K562 (cell line): ENCODE results near the gene PRKAG1. TPM values are rescaled to one million over a fixed set of nuclear protein-coding genes. Genes with fewer than 3 reads are reported as not detected.

Experiments used
- ATAC-seq: fragments of 200-7000 bp; cut with Tn5 transposase; 3 replicates; pipeline ENCODE4 v1.9.1; 2020; ENCODE audit warnings: moderate library complexity
- BruUV-seq: library from RNA; stranded (reverse); fragments of 400-500 nt; replicated peaks from 2 replicates; lab custom pipeline; 2021; lab: Mats Ljungman, UMichigan
- CTCF ChIA-PET: fragments of 300-600 bp; formaldehyde crosslinking; extraction: SDS; loops from one replicate; lab custom pipeline; 2021; ENCODE audit warnings: low intra/inter-chr PET ratio; lab: Yijun Ruan, JAX
- POLR2A ChIA-PET: fragments of 300-600, 350-650 bp; sonication (Branson Sonifier 250); formaldehyde crosslinking; extraction: SDS; loops from one replicate; lab custom pipeline; 2021; ENCODE audit warnings: antibody characterized with exemption, inconsistent platforms; lab: Yijun Ruan, JAX
- DNase-seq, 4 experiments: peaks; one replicate each; pipeline versions ENCODE4 v3.0.0 to v3.0.0-alpha.2; 2011 to 2018; ENCODE audit warnings: low spot score in 3 of 4, mixed read lengths in 3 of 4; ENCODE audit errors: extremely low read depth in 1 of 4
- FAIRE-seq: peaks from 2 replicates; lab custom pipeline; 2011; peaks lifted over from hg19 to GRCh38; lab: Jason Lieb, UNC
- H2AFZ ChIP-seq: 2 replicates; pipeline ENCODE4 v1.6.0; 2011; ENCODE audit warnings: low read depth, low read length, control low read depth, inconsistent platforms
- H3K27ac ChIP-seq: fragments of 200-600 bp; 3 replicates; pipeline ENCODE4 v1.8.0; 2011; ENCODE audit warnings: low read depth, mild to moderate bottlenecking, control low read depth, inconsistent platforms, low read length, moderate library complexity, mixed read lengths; ENCODE audit errors: extremely low read depth
- H3K27me3 ChIP-seq, 2 experiments: fragments of 300-600 bp in 1 of 2; 2 replicates in 1 of 2; 3 replicates in 1 of 2; pipeline versions ENCODE4 v1.6.0 to v1.8.0; 2011; ENCODE audit warnings: inconsistent platforms in 2 of 2, low read length in 2 of 2, mild to moderate bottlenecking in 1 of 2, mixed read lengths in 1 of 2, moderate library complexity in 1 of 2; ENCODE audit not compliant: control insufficient read depth in 2 of 2, insufficient read depth in 2 of 2
- H3K36me3 ChIP-seq: fragments of 300-600 bp; 3 replicates; pipeline ENCODE4 v1.8.0; 2011; ENCODE audit warnings: mild to moderate bottlenecking, low read length, inconsistent platforms; ENCODE audit not compliant: control insufficient read depth, insufficient read depth
- H3K4me1 ChIP-seq, 2 experiments: fragments of 200-600 bp in 1 of 2; replicated peaks in 1 of 2; 2 replicates in 1 of 2; 3 replicates in 1 of 2; pipeline versions ENCODE4 v1.5.1 to v1.8.0; 2011; ENCODE audit warnings: inconsistent platforms in 2 of 2, low read length in 2 of 2, mild to moderate bottlenecking in 1 of 2, mixed read lengths in 1 of 2, moderate library complexity in 1 of 2; ENCODE audit not compliant: control insufficient read depth in 2 of 2, insufficient read depth in 2 of 2
- H3K4me2 ChIP-seq: 2 replicates; pipeline ENCODE4 v1.6.1; 2011; ENCODE audit warnings: low read length, control low read depth, inconsistent platforms, mixed read lengths; ENCODE audit not compliant: insufficient read depth
- H3K4me3 ChIP-seq: fragments of 200-600 bp; sonication (generic), shearing (Covaris generic); 2 replicates; pipeline ENCODE4 v1.5.1; 2016; ENCODE audit warnings: control low read depth, inconsistent platforms
- H3K79me2 ChIP-seq: fragments of 200-600 bp; 3 replicates; pipeline ENCODE4 v1.8.0; 2011; ENCODE audit warnings: low read length, inconsistent platforms; ENCODE audit not compliant: control insufficient read depth, insufficient read depth
- H3K9ac ChIP-seq, 2 experiments: 2 replicates each; pipeline versions ENCODE4 v1.6.0 to v1.6.1; 2011; ENCODE audit warnings: low read depth in 2 of 2, low read length in 2 of 2, control low read depth in 1 of 2, inconsistent platforms in 1 of 2, mild to moderate bottlenecking in 1 of 2, mixed read lengths in 1 of 2; ENCODE audit not compliant: insufficient read depth in 1 of 2
- H3K9me1 ChIP-seq: one replicate; pipeline ENCODE4 v1.6.0; 2011; ENCODE audit warnings: inconsistent platforms, mild to moderate bottlenecking, low read length, moderate library complexity; ENCODE audit not compliant: control insufficient read depth, insufficient read depth
- H3K9me3 ChIP-seq: replicated peaks from 2 replicates; pipeline ENCODE4 v1.5.1; 2011; ENCODE audit warnings: low read depth, low read length, inconsistent platforms; ENCODE audit not compliant: control insufficient read depth, insufficient read depth
- H4K20me1 ChIP-seq: replicated peaks from 2 replicates; pipeline ENCODE4 v1.6.1; 2011; ENCODE audit warnings: low read length, inconsistent platforms, mixed read lengths; ENCODE audit not compliant: control insufficient read depth, insufficient read depth
- ARNT ChIP-seq, 2 experiments: fragments of 450-650 bp; IDR thresholded peaks; 2 replicates each; pipeline ENCODE4 v1.6.1; 2016; ENCODE audit warnings: mild to moderate bottlenecking in 1 of 2
- CREBBP ChIP-seq: IDR thresholded peaks from one replicate; pipeline ENCODE4 v1.6.1; 2012; ENCODE audit warnings: low read depth, mild to moderate bottlenecking, control low read depth, inconsistent platforms, low read length
- ELF4 ChIP-seq: fragments of 450-650 bp; formaldehyde crosslinking; IDR thresholded peaks from 2 replicates; pipeline ENCODE4 v1.4.0; 2022; ENCODE audit warnings: missing genetic modification characterization
- ETV6 ChIP-seq, 3 experiments: fragments of 150-350 bp in 1 of 3; sonication (generic) in 1 of 3; formaldehyde crosslinking in 1 of 3; IDR thresholded peaks; 2 replicates each; pipeline versions ENCODE4 v1.6.1 to v1.8.0; 2014 to 2022; ENCODE audit warnings: borderline replicate concordance in 2 of 3, low read depth in 2 of 3, antibody characterized with exemption in 1 of 3, low read length in 1 of 3, mild to moderate bottlenecking in 1 of 3, missing genetic modification reagents in 1 of 3
- NR3C1 ChIP-seq: sonication (generic); formaldehyde crosslinking; IDR thresholded peaks from 2 replicates; pipeline ENCODE4 v1.8.1; 2022; ENCODE audit warnings: missing genetic modification reagents
- PML ChIP-seq: IDR thresholded peaks from 2 replicates; pipeline ENCODE4 v1.6.1; 2012; ENCODE audit warnings: low read length, inconsistent platforms
- POLR2G ChIP-seq: fragments of 200-400 bp; formaldehyde crosslinking; IDR thresholded peaks from 2 replicates; pipeline ENCODE4 v1.6.1; 2017; ENCODE audit warnings: low read depth, mild to moderate bottlenecking, antibody characterized with exemption, low read length, moderate library complexity
- RBFOX2 ChIP-seq: fragments of 200-400 bp; formaldehyde crosslinking; IDR thresholded peaks from 2 replicates; pipeline ENCODE4 v1.6.1; 2017; ENCODE audit warnings: low read depth, mild to moderate bottlenecking, low read length, moderate library complexity
- YY1 ChIP-seq, 3 experiments: IDR thresholded peaks; 2 replicates each; pipeline ENCODE4 v1.6.1; 2011; ENCODE audit warnings: low read length in 2 of 3, mild to moderate bottlenecking in 2 of 3, moderate library complexity in 2 of 3, borderline replicate concordance in 1 of 3, control low read depth in 1 of 3, low read depth in 1 of 3; ENCODE audit not compliant: insufficient read depth in 3 of 3, insufficient replicate concordance in 2 of 3, control insufficient read depth in 1 of 3, insufficient read length in 1 of 3; ENCODE audit errors: extremely low read depth in 1 of 3
- ZNF707 ChIP-seq: fragments of 250-450 bp; sonication (Bioruptor Pico); conservative IDR thresholded peaks from 2 replicates; pipeline ENCODE4 v1.8.0; 2022; ENCODE audit warnings: inconsistent platforms, mild to moderate bottlenecking, moderate library complexity
- WGBS: fragments of 100-300 bp; shearing (Covaris generic); methylation state at CpG from one replicate; pipeline ENCODE4 v1.1.6; 2016; ENCODE audit warnings: low coverage, mixed read lengths; ENCODE audit not compliant: insufficient coverage; ENCODE audit errors: missing lambda C conversion rate; 5-methylcytosine and 5-hydroxymethylcytosine counted together
- in situ Hi-C: fragments of 300-500 bp; cut with MboI; formaldehyde crosslinking; loops from 4 replicates; pipeline ENCODE4 v1.15.0; 2018; ENCODE audit warnings: inconsistent platforms, mixed read lengths
- intact Hi-C: fragments of 100-400 bp; cut with micrococcal nuclease; formaldehyde crosslinking; loops from 2 replicates; pipeline ENCODE4 v1.14.2; 2022
- polyA plus RNA-seq, 8 experiments: library from polyadenylated mRNA; depleted of rRNA in 4 of 8; stranded (reverse) in 5 of 8; unstranded in 3 of 8; fragments of >200 nt; fragmentation: Nextera tagmentation in 2 of 8; fragmentation: Illumina TruSeq in 1 of 8; extraction: Ambion mirVana in 2 of 8; extraction: Trizol in 1 of 8; gene quantifications; 2 replicates each; pipeline versions ENCODE4 v1.2.1 to v1.2.3, GENCODE V29; 2011 to 2014; ENCODE audit warnings: inconsistent platforms in 1 of 8, missing spikeins in 1 of 8
- total RNA-seq, 7 experiments: library from RNA; depleted of rRNA in 6 of 7; stranded (reverse); fragments of >200 nt in 6 of 7; fragmentation: Illumina TruSeq in 2 of 7; extraction: Trizol in 2 of 7; gene quantifications; 2 replicates each; pipeline versions ENCODE4 v1.2.1 to v1.2.3, GENCODE V29; 2011 to 2021; ENCODE audit warnings: low replicate concordance in 1 of 7

Gene PRKAG1
- total and polyA plus RNA-seq, 9 of the 15 experiments (the other 6 are each of a cell fraction or from before 2014, with no cell fraction given): 51.1 to 126 (median 79.1) TPM

- TF ChIP-seq YY1 (IDR thresholded peaks at IDR 0.05; ENCODE audit: borderline replicate concordance in 1 of 3, control insufficient read depth in 1 of 3, extremely low read depth in 1 of 3, insufficient read depth in 3 of 3, insufficient read length in 1 of 3, insufficient replicate concordance in 2 of 3, low read depth in 1 of 3, low read length in 2 of 3): no peak
- TF ChIP-seq ETV6 (IDR thresholded peaks at IDR 0.05; ENCODE audit: borderline replicate concordance in 1 of 2, low read depth in 2 of 2, low read length in 1 of 2): no peak
- TF ChIP-seq ETV6 (CRISPR knock-in tag; IDR thresholded peaks at IDR 0.05; ENCODE audit: borderline replicate concordance): no peak
Observed at GRCh38 chr12:49051777-49052438, 33.3 kb upstream of the PRKAG1 start (continued).

- H3K4me1 ChIP-seq: peaks cover 4 to 7% of the 10 kb centered on the region in 2 experiments; a peak in 2 of 5 replicates
- no peak overlapping the region for H3K9ac ChIP-seq
- H3K9me3 ChIP-seq: no peaks in the 10 kb centered on the region
- CTCF ChIA-PET: no interaction called here
- BruUV-seq: no TSS peak
- no peaks in the 10 kb centered on the region for H3K27me3 ChIP-seq
- ATAC-seq: no peak
- H4K20me1 ChIP-seq: peaks cover 23% of the 10 kb centered on the region
- DNase-seq: no peak
- peaks cover 32% of the 10 kb centered on the region for H3K79me2 ChIP-seq
- H2AFZ ChIP-seq: no peak overlapping the region
- POLR2A ChIA-PET: interaction anchor here (1.4 kb wide), 1 partner anchor 8 kb away, joined by 4 read pairs; no protein-coding TSS in a partner anchor
- no peak overlapping the region for H3K27ac ChIP-seq
- H3K9me1 ChIP-seq: peaks cover 4% of the 10 kb centered on the region
- in situ Hi-C loops: no loop called here
- peaks cover 95% of the 10 kb centered on the region for H3K36me3 ChIP-seq
- WGBS: 94% methylated on average over 11 of the region's 18 CpGs
- intact Hi-C loops: no loop called here
- TF ChIP-seq ELF4 (CRISPR knock-in tag): no peak
- no peak for TF ChIP-seq ARNT (IDR thresholded peaks at IDR 0.05)
- TF ChIP-seq NR3C1 (CRISPR knock-in tag): no peak
- TF ChIP-seq POLR2G: 0 out of 2 replicates have a peak, but pooled peaks have one; percentile 31
- TF ChIP-seq RBFOX2: peak; percentile 50; the same call in 1 of the 2 replicates
- no peak for TF ChIP-seq ZNF707 (CRISPR knock-in tag)
- no peak for TF ChIP-seq CREBBP
- no peak for TF ChIP-seq PML
- no peak for FAIRE-seq
- no peak overlapping the region for H3K4me2 ChIP-seq
- H3K4me3 ChIP-seq: no peak overlapping the region
Observed at GRCh38 chr12:49051373-49051764, 32.8 kb upstream of the PRKAG1 start.
